ENCODE measurements around the gene SULT1C2.
"Not testable (repeated sequence)": the region's sequence is repeated elsewhere in the genome, so short reads cannot be mapped to it uniquely, and the experiment has no call there.

Gene SULT1C2

GRCh38 chr2:108348816-108349570, 60.3 kb downstream of the SULT1C2 start:
- intact Hi-C loops (cut with DNase I): no loop called here
- DNase-seq: no peak

- intact Hi-C loops (cut with DNase I): no loop called here
- DNase-seq: no peak
Measured at GRCh38 chr2:108349571-108349928, 60.9 kb downstream of the SULT1C2 start.

GRCh38 chr2:108351889-108352288, 63.2 kb downstream of the SULT1C2 start:
- no peak for DNase-seq
- intact Hi-C loops (cut with DNase I): no loop called here

GRCh38 chr2:108354136-108354535, 65.4 kb downstream of the SULT1C2 start:
- DNase-seq: no peak
- intact Hi-C loops (cut with DNase I): no loop called here

- no peak for DNase-seq
- intact Hi-C loops (cut with DNase I): no loop called here
Measured at GRCh38 chr2:108355906-108356734, 67.4 kb downstream of the SULT1C2 start.

GRCh38 chr2:108359336-108359735, 70.6 kb downstream of the SULT1C2 start:
- DNase-seq; intact Hi-C loops (cut with DNase I): not testable (repeated sequence)
